ENCODE data around the gene HTATSF1. TPM values are rescaled to one million over a fixed set of nuclear protein-coding genes. Genes with fewer than 3 reads are reported as not detected.

Gene HTATSF1
- total RNA-seq, 1 donor, result 37.5 TPM

GRCh38 chrX:136456133-136456532 lies 41.3 kb upstream of the HTATSF1 start:
- no peak for DNase-seq (ENCODE audit: low read depth)
- H3K4me3 ChIP-seq (ENCODE audit: low read depth, low read length), result no peak overlapping the region
- TF ChIP-seq CTCF (IDR thresholded peaks at IDR 0.05; ENCODE audit: insufficient read depth, low read length), result no peak

GRCh38 chrX:136457303-136457917 lies 40.0 kb upstream of the HTATSF1 start:
- no peak for DNase-seq (ENCODE audit: low read depth)
- no peak overlapping the region for H3K4me3 ChIP-seq (ENCODE audit: low read depth, low read length)
- TF ChIP-seq CTCF (IDR thresholded peaks at IDR 0.05; ENCODE audit: insufficient read depth, low read length), result no peak

GRCh38 chrX:136464589-136464988 lies 32.8 kb upstream of the HTATSF1 start:
- DNase-seq (ENCODE audit: low read depth), result no peak
- TF ChIP-seq CTCF (IDR thresholded peaks at IDR 0.05; ENCODE audit: insufficient read depth, low read length), result no peak
- H3K4me3 ChIP-seq (ENCODE audit: low read depth, low read length), result no peak overlapping the region

- TF ChIP-seq CTCF (IDR thresholded peaks at IDR 0.05; ENCODE audit: insufficient read depth, low read length), result no peak
- no peak overlapping the region for H3K4me3 ChIP-seq (ENCODE audit: low read depth, low read length)
- no peak for DNase-seq (ENCODE audit: low read depth)
These were observed 30.1 kb upstream of the HTATSF1 start for GRCh38 chrX:136467303-136467702.

- no peak for TF ChIP-seq CTCF (IDR thresholded peaks at IDR 0.05; ENCODE audit: insufficient read depth, low read length)
These were observed 28.8 kb upstream of the HTATSF1 start for GRCh38 chrX:136468391-136469103.

GRCh38 chrX:136473663-136474062 lies 23.7 kb upstream of the HTATSF1 start:
- H3K4me3 ChIP-seq (ENCODE audit: low read depth, low read length), result no peak overlapping the region
- DNase-seq (ENCODE audit: low read depth), result no peak
- TF ChIP-seq CTCF (IDR thresholded peaks at IDR 0.05; ENCODE audit: insufficient read depth, low read length), result no peak

More at GRCh38 chrX:136468391-136469103, 28.8 kb upstream of the HTATSF1 start:
- DNase-seq (ENCODE audit: low read depth), result no peak
- no peak overlapping the region for H3K4me3 ChIP-seq (ENCODE audit: low read depth, low read length)

Measured in fibroblast of the aortic adventitia (primary cell).